K562 (cell line): Measurements from ENCODE around the gene OPRD1. TPM values are rescaled to one million over a fixed set of nuclear protein-coding genes. Genes with fewer than 3 reads are reported as not detected.

Source experiments
- CC2D1A ChIP-seq: fragments of 450-650 bp; IDR thresholded peaks from 2 replicates; pipeline ENCODE4 v1.6.1; 2017; ENCODE audit warnings: mild to moderate bottlenecking
- CEBPG ChIP-seq, 3 experiments: fragments of 200-800 bp in 1 of 3; sonication (Bioruptor generic) in 1 of 3; sonication (generic) in 1 of 3; formaldehyde crosslinking in 1 of 3; IDR thresholded peaks in 2 of 3; conservative IDR thresholded peaks in 1 of 3; 2 replicates each; pipeline versions ENCODE4 v1.6.1 to v1.8.0; 2016 to 2022; ENCODE audit warnings: missing compliant biosample characterization in 2 of 3, missing genetic modification characterization in 2 of 3, mild to moderate bottlenecking in 1 of 3, missing genetic modification reagents in 1 of 3
- DACH1 ChIP-seq: fragments of 450-650 bp; IDR thresholded peaks from 2 replicates; pipeline ENCODE4 v1.6.1; 2018; ENCODE audit not compliant: partially characterized antibody
- DEAF1 ChIP-seq: fragments of 450-650 bp; formaldehyde crosslinking; IDR thresholded peaks from 2 replicates; pipeline ENCODE4 v1.4.0; 2020; ENCODE audit warnings: mild to moderate bottlenecking, moderate library complexity
- ERF ChIP-seq: fragments of 450-650 bp; formaldehyde crosslinking; IDR thresholded peaks from 2 replicates; pipeline ENCODE4 v1.4.0; 2020; ENCODE audit warnings: mild to moderate bottlenecking, mixed read lengths
- FOXA3 ChIP-seq, 2 experiments: fragments of 450-650 bp in 1 of 2; sonication (generic) in 1 of 2; formaldehyde crosslinking; IDR thresholded peaks in 1 of 2; conservative IDR thresholded peaks in 1 of 2; 2 replicates each; pipeline versions ENCODE4 v1.4.0 to v1.8.0; 2020 to 2022; ENCODE audit warnings: mild to moderate bottlenecking in 2 of 2, missing genetic modification reagents in 1 of 2
- FOXK1 ChIP-seq: sonication (generic); formaldehyde crosslinking; IDR thresholded peaks from 2 replicates; pipeline ENCODE4 v1.8.0; 2022; ENCODE audit warnings: missing genetic modification reagents, mild to moderate bottlenecking, borderline replicate concordance
- FOXM1 ChIP-seq, 2 experiments: fragments of 450-650 bp in 1 of 2; sonication (generic) in 1 of 2; formaldehyde crosslinking in 1 of 2; IDR thresholded peaks; 2 replicates each; pipeline versions ENCODE4 v1.6.1 to v1.9.0; 2017 to 2022; ENCODE audit warnings: low read depth in 2 of 2, mild to moderate bottlenecking in 2 of 2, missing genetic modification reagents in 1 of 2, moderate library complexity in 1 of 2
- GABPB1 ChIP-seq: sonication (generic); formaldehyde crosslinking; IDR thresholded peaks from 2 replicates; pipeline ENCODE4 v1.8.0; 2022; ENCODE audit warnings: mild to moderate bottlenecking, missing genetic modification reagents
- IRF1 ChIP-seq: sonication (generic); formaldehyde crosslinking; IDR thresholded peaks from 2 replicates; pipeline ENCODE4 v1.8.0; 2022; ENCODE audit warnings: missing genetic modification reagents, mild to moderate bottlenecking, borderline replicate concordance
- JUND ChIP-seq, 2 experiments: IDR thresholded peaks; 2 replicates in 1 of 2; 3 replicates in 1 of 2; pipeline ENCODE4 v1.6.1; 2011; ENCODE audit warnings: borderline replicate concordance in 2 of 2, low read depth in 2 of 2, low read length in 2 of 2, improper control_type of control experiment in 1 of 2, missing biosample characterization in 1 of 2, missing genetic modification characterization in 1 of 2, missing genetic modification reagents in 1 of 2
- MAX ChIP-seq: sonication (generic); formaldehyde crosslinking; IDR thresholded peaks from 2 replicates; pipeline ENCODE4 v1.9.0; 2022; ENCODE audit warnings: mild to moderate bottlenecking, missing genetic modification reagents
- MYC ChIP-seq, 2 experiments: fragments of 250-450 bp in 1 of 2; sonication (Bioruptor Pico) in 1 of 2; IDR thresholded peaks; 2 replicates each; pipeline versions ENCODE4 v1.5.1 to v1.6.1; 2012 to 2021; ENCODE audit warnings: low read depth in 2 of 2, borderline replicate concordance in 1 of 2, improper control_type of control experiment in 1 of 2, low read length in 1 of 2, mild to moderate bottlenecking in 1 of 2, moderate library complexity in 1 of 2
- STAG1 ChIP-seq: sonication (generic); formaldehyde crosslinking; IDR thresholded peaks from 2 replicates; pipeline ENCODE4 v1.5.0; 2020; ENCODE audit warnings: missing genetic modification reagents, borderline replicate concordance
- TAL1 ChIP-seq: fragments of 450-650 bp; IDR thresholded peaks from 2 replicates; pipeline ENCODE4 v1.6.1; 2016; ENCODE audit warnings: mild to moderate bottlenecking
- TSC22D4 ChIP-seq: fragments of 450-650 bp; IDR thresholded peaks from 2 replicates; pipeline ENCODE4 v1.6.1; 2016; ENCODE audit warnings: missing genetic modification characterization, missing biosample characterization, control low read depth
- ZBTB33 ChIP-seq: sonication (generic); formaldehyde crosslinking; IDR thresholded peaks from 2 replicates; pipeline ENCODE4 v1.8.1; 2023; ENCODE audit warnings: mild to moderate bottlenecking, missing genetic modification reagents
- ZNF174 ChIP-seq: fragments of 250-450 bp; sonication (Bioruptor Pico); IDR thresholded peaks from 2 replicates; pipeline ENCODE4 v1.4.0; 2020; ENCODE audit warnings: mild to moderate bottlenecking
- ZNF24 ChIP-seq: fragments of 450-650 bp; IDR thresholded peaks from 2 replicates; pipeline ENCODE4 v1.6.1; 2016
- ZNF282 ChIP-seq: sonication (generic); formaldehyde crosslinking; IDR thresholded peaks from 2 replicates; pipeline ENCODE4 v1.8.1; 2023; ENCODE audit warnings: missing genetic modification reagents
- polyA plus RNA-seq, 8 experiments: library from polyadenylated mRNA; depleted of rRNA in 4 of 8; stranded (reverse) in 5 of 8; unstranded in 3 of 8; fragments of >200 nt; fragmentation: Nextera tagmentation in 2 of 8; fragmentation: Illumina TruSeq in 1 of 8; extraction: Ambion mirVana in 2 of 8; extraction: Trizol in 1 of 8; gene quantifications; 2 replicates each; pipeline versions ENCODE4 v1.2.1 to v1.2.3, GENCODE V29; 2011 to 2014; ENCODE audit warnings: inconsistent platforms in 1 of 8, missing spikeins in 1 of 8
- total RNA-seq, 7 experiments: library from RNA; depleted of rRNA in 6 of 7; stranded (reverse); fragments of >200 nt in 6 of 7; fragmentation: Illumina TruSeq in 2 of 7; extraction: Trizol in 2 of 7; gene quantifications; 2 replicates each; pipeline versions ENCODE4 v1.2.1 to v1.2.3, GENCODE V29; 2011 to 2021; ENCODE audit warnings: low replicate concordance in 1 of 7

OPRD1 gene
- total and polyA plus RNA-seq, 9 of the 15 experiments (the other 6 are each of a cell fraction or from before 2014, with no cell fraction given) = under 0.01 to 0.03 (median under 0.01) TPM; not detected in 6

GRCh38 chr1:28877132-28877781 is 65.3 kb downstream of the OPRD1 start (continued):
- TF ChIP-seq JUND (IDR thresholded peaks at IDR 0.05; ENCODE audit: borderline replicate concordance, low read depth, low read length) (peak; percentile 27; the same call in 1 of the 2 replicates), JUND (tag; IDR thresholded peaks at IDR 0.05; ENCODE audit: borderline replicate concordance, low read depth, low read length) (peak; percentile 52; the same call in 2 of the 3 replicates), TAL1 (0 out of 2 replicates have a peak, but pooled peaks have one; percentile 2), ERF (CRISPR knock-in tag) (0 out of 2 replicates have a peak, but pooled peaks have one; percentile 26), ZNF282 (CRISPR knock-in tag) (no peak), GABPB1 (CRISPR knock-in tag) (peak; percentile 50; the same call in 1 of the 2 replicates), MAX (CRISPR knock-in tag) (peak; percentile 80), CC2D1A (peak; percentile 80; the same call in 1 of the 2 replicates), TSC22D4 (tag) (no peak), CEBPG (CRISPR knock-in tag; IDR thresholded peaks at IDR 0.05) (peak; percentile 49; the same call in 1 of the 2 replicates), CEBPG (tag; conservative IDR thresholded peaks at IDR 0.05 in 1 of 2, IDR thresholded peaks at IDR 0.05 in 1 of 2) (no peak), DEAF1 (CRISPR knock-in tag) (peak; percentile 93), MYC (IDR thresholded peaks at IDR 0.05; ENCODE audit: low read depth, low read length) (peak; percentile 86), MYC (CRISPR knock-in tag; IDR thresholded peaks at IDR 0.05; ENCODE audit: borderline replicate concordance, low read depth) (no peak), STAG1 (CRISPR knock-in tag) (peak; percentile 94; the same call in 1 of the 2 replicates), FOXK1 (CRISPR knock-in tag) (peak; percentile 79; the same call in 1 of the 2 replicates), ZNF174 (CRISPR knock-in tag) (no peak), FOXM1 (IDR thresholded peaks at IDR 0.05; ENCODE audit: low read depth) (no peak), FOXM1 (CRISPR knock-in tag; IDR thresholded peaks at IDR 0.05; ENCODE audit: low read depth) (no peak), ZBTB33 (CRISPR knock-in tag) (0 out of 2 replicates have a peak, but pooled peaks have one; percentile 60), ZNF24 (peak; percentile 52; the same call in 1 of the 2 replicates), FOXA3 (CRISPR knock-in tag; conservative IDR thresholded peaks at IDR 0.05 in 1 of 2, IDR thresholded peaks at IDR 0.05 in 1 of 2) (0 out of 4 replicates have a peak, but pooled peaks of 1 of the 2 experiments have one; percentile 38), DACH1 (peak; percentile 9), IRF1 (no peak)
